Measurements from ENCODE around the gene NRROS.

The NRROS gene

GRCh38 chr3:196689941-196690660 is 50.6 kb downstream of the NRROS start:
- no peak for DNase-seq

GRCh38 chr3:196691386-196691785 is 51.9 kb downstream of the NRROS start:
- no peak for DNase-seq

GRCh38 chr3:196694202-196694638 is 54.7 kb downstream of the NRROS start:
- no peak for DNase-seq

- no peak for DNase-seq
These were observed 55.7 kb downstream of the NRROS start for GRCh38 chr3:196694941-196695848.

- no peak for DNase-seq
These were observed 56.3 kb downstream of the NRROS start for GRCh38 chr3:196695849-196696226.

GRCh38 chr3:196697270-196697669 is 57.8 kb downstream of the NRROS start:
- DNase-seq: no peak

- DNase-seq: no peak
These were observed 60.3 kb downstream of the NRROS start for GRCh38 chr3:196699749-196700148.

GRCh38 chr3:196700801-196701200 is 61.3 kb downstream of the NRROS start:
- no peak for DNase-seq

- DNase-seq: no peak
These were observed 66.8 kb downstream of the NRROS start for GRCh38 chr3:196706327-196706726.

GRCh38 chr3:196706731-196707130 is 67.2 kb downstream of the NRROS start:
- DNase-seq: no peak

GRCh38 chr3:196707566-196707965 is 68.1 kb downstream of the NRROS start:
- DNase-seq: no peak

- DNase-seq: no peak
These were observed 69.0 kb downstream of the NRROS start for GRCh38 chr3:196708467-196708866.

All from GF-D8 (cell line).